Neural cell (in vitro differentiated cells): ENCODE data around the gene EPPIN. TPM values are rescaled to one million over a fixed set of nuclear protein-coding genes. Genes with fewer than 3 reads are reported as not detected.

ENCODE experiments used
- H2AFZ ChIP-seq: fragments of 200-600, 300-800 bp; sonication (generic), shearing (Covaris generic); 2 replicates; pipeline ENCODE4 v1.6.0; 2014; ENCODE audit warnings: low read depth, mild to moderate bottlenecking, antibody characterized with exemption, low read length, moderate library complexity
- H3F3A ChIP-seq: fragments of 200-600 bp; shearing (Covaris generic); 2 replicates; pipeline ENCODE4 v1.6.1; 2016; ENCODE audit warnings: mild to moderate bottlenecking, moderate library complexity, mixed read lengths, antibody characterized with exemption, low read length; ENCODE audit not compliant: insufficient read depth, poor library complexity, severe bottlenecking
- H3K27ac ChIP-seq: fragments of 200-600, 300-800 bp; sonication (generic), shearing (Covaris generic); 2 replicates; pipeline ENCODE4 v1.5.1; 2014; ENCODE audit warnings: mild to moderate bottlenecking, low read length, moderate library complexity
- H3K27me3 ChIP-seq: fragments of 300-800, 200-600 bp; sonication (generic), shearing (Covaris generic); 2 replicates; pipeline ENCODE4 v1.6.0; 2014; ENCODE audit warnings: mild to moderate bottlenecking, low read depth, low read length, moderate library complexity; ENCODE audit not compliant: insufficient read depth
- H3K36me3 ChIP-seq: fragments of 300-800, 200-600 bp; sonication (generic), shearing (Covaris generic); 2 replicates; pipeline ENCODE4 v1.5.1; 2014; ENCODE audit warnings: mild to moderate bottlenecking, antibody characterized with exemption, low read length, moderate library complexity; ENCODE audit not compliant: insufficient read depth
- H3K4me2 ChIP-seq: fragments of 300-800, 200-600 bp; sonication (generic), shearing (Covaris generic); 2 replicates; pipeline ENCODE4 v1.6.0; 2014; ENCODE audit warnings: mild to moderate bottlenecking, low read length
- H3K4me3 ChIP-seq: fragments of 300-800, 200-600 bp; sonication (generic), shearing (Covaris generic); 2 replicates; pipeline ENCODE4 v1.5.1; 2014; ENCODE audit warnings: mild to moderate bottlenecking, low read length, moderate library complexity
- H3K79me2 ChIP-seq: fragments of 200-600 bp; shearing (Covaris generic); replicated peaks from 2 replicates; pipeline ENCODE4 v1.6.0; 2014; ENCODE audit warnings: mild to moderate bottlenecking, low read length, moderate library complexity; ENCODE audit not compliant: insufficient read depth
- H3K9ac ChIP-seq: fragments of 300-800, 200-600 bp; sonication (generic), shearing (Covaris generic); 2 replicates; pipeline ENCODE4 v1.6.1; 2016; ENCODE audit warnings: mild to moderate bottlenecking, low read length, mixed read lengths
- H3K9me2 ChIP-seq: fragments of 200-600 bp; shearing (Covaris generic); 2 replicates; pipeline ENCODE4 v1.6.1; 2016; ENCODE audit warnings: mild to moderate bottlenecking, low read length, mixed read lengths; ENCODE audit not compliant: insufficient read depth
- H3K9me3 ChIP-seq: fragments of 200-600, 300-800 bp; sonication (generic), shearing (Covaris generic); 2 replicates; pipeline ENCODE4 v1.6.1; 2016; ENCODE audit warnings: mild to moderate bottlenecking, mixed run types, low read length, moderate library complexity, mixed read lengths
- H4K20me1 ChIP-seq: fragments of 200-600 bp; shearing (Covaris generic); 2 replicates; pipeline ENCODE4 v1.6.1; 2016; ENCODE audit warnings: mild to moderate bottlenecking, mixed run types; ENCODE audit not compliant: insufficient read depth
- CTCF ChIP-seq: fragments of 450-650 bp; IDR thresholded peaks from 2 replicates; pipeline ENCODE4 v1.5.1; 2014; ENCODE audit warnings: antibody characterized with exemption, mild to moderate bottlenecking, moderate library complexity; ENCODE audit not compliant: poor library complexity, severe bottlenecking
- EP300 ChIP-seq: fragments of 450-650 bp; conservative IDR thresholded peaks from 2 replicates; pipeline ENCODE4 v1.6.1; 2014; ENCODE audit warnings: antibody characterized with exemption, mild to moderate bottlenecking, moderate library complexity; ENCODE audit not compliant: poor library complexity, severe bottlenecking
- EZH2 ChIP-seq: fragments of 200-600, 300-800 bp; shearing (Covaris generic), sonication (generic); IDR thresholded peaks from 2 replicates; pipeline ENCODE4 v1.6.1; 2014; ENCODE audit warnings: antibody characterized with exemption, low read length, borderline replicate concordance, mild to moderate bottlenecking; ENCODE audit not compliant: insufficient read depth, poor library complexity, severe bottlenecking
- MXI1 ChIP-seq: fragments of 450-650 bp; conservative IDR thresholded peaks from 2 replicates; pipeline ENCODE4 v1.6.1; 2014; ENCODE audit warnings: antibody characterized with exemption, mild to moderate bottlenecking; ENCODE audit not compliant: poor library complexity, severe bottlenecking
- POLR2AphosphoS5 ChIP-seq: IDR thresholded peaks from 2 replicates; pipeline ENCODE4 v1.6.1; 2012
- RAD21 ChIP-seq: fragments of 450-650 bp; conservative IDR thresholded peaks from 2 replicates; pipeline ENCODE4 v1.6.1; 2014; ENCODE audit warnings: antibody characterized with exemption, mild to moderate bottlenecking, moderate library complexity
- REST ChIP-seq: IDR thresholded peaks from 2 replicates; pipeline ENCODE4 v1.6.1; 2012; ENCODE audit warnings: borderline replicate concordance
- SMC3 ChIP-seq: fragments of 450-650 bp; conservative IDR thresholded peaks from 2 replicates; pipeline ENCODE4 v1.6.1; 2014; ENCODE audit warnings: antibody characterized with exemption, mild to moderate bottlenecking, moderate library complexity; ENCODE audit not compliant: poor library complexity
- TAF1 ChIP-seq: IDR thresholded peaks from 2 replicates; pipeline ENCODE4 v1.6.1; 2012; ENCODE audit warnings: low read depth
- polyA plus RNA-seq: library from polyadenylated mRNA; depleted of rRNA; stranded (reverse); fragments of >200 nt; gene quantifications from 2 replicates; pipeline ENCODE4 v1.2.3, GENCODE V29; 2014

EPPIN gene
- polyA plus RNA-seq, 1 donor from 2014 or later, result not detected

GRCh38 chr20:45552456-45552855 lies 5.3 kb upstream of the EPPIN start:
- no peak for TF ChIP-seq MXI1
- no peak for TF ChIP-seq EZH2
- TF ChIP-seq SMC3, result no peak
- TF ChIP-seq RAD21, result no peak
- Histone ChIP-seq H3K79me2 (no peaks in the 10 kb centered on the region), H3K27me3 (no peaks in the 10 kb centered on the region), H3K27ac (no peak overlapping the region), H3K9ac (no peak overlapping the region), H3K4me2 (no peak overlapping the region), H3K4me3 (no peak overlapping the region), H4K20me1 (no peaks in the 10 kb centered on the region), H3K36me3 (no peaks in the 10 kb centered on the region), H3F3A (no peaks in the 10 kb centered on the region), H3K9me2 (no peaks in the 10 kb centered on the region), H3K9me3 (no peaks in the 10 kb centered on the region), H2AFZ (no peak overlapping the region)

- no peak overlapping the region for H3K4me2 ChIP-seq
- H3K9me3 ChIP-seq, result no peaks in the 10 kb centered on the region
- H3K9me2 ChIP-seq, result no peaks in the 10 kb centered on the region
- H3K27ac ChIP-seq, result no peak overlapping the region
- H3K27me3 ChIP-seq, result no peaks in the 10 kb centered on the region
- H2AFZ ChIP-seq, result no peak overlapping the region
- no peak overlapping the region for H3K4me3 ChIP-seq
- no peaks in the 10 kb centered on the region for H3K79me2 ChIP-seq
- H3K9ac ChIP-seq, result no peak overlapping the region
- H3K36me3 ChIP-seq, result no peaks in the 10 kb centered on the region
- no peaks in the 10 kb centered on the region for H4K20me1 ChIP-seq
- no peaks in the 10 kb centered on the region for H3F3A ChIP-seq
- TF ChIP-seq RAD21 (no peak), TAF1 (no peak), MXI1 (no peak)
These were observed 3.6 kb upstream of the EPPIN start for GRCh38 chr20:45550765-45551164.

GRCh38 chr20:45548410-45548809 lies 1.2 kb upstream of the EPPIN start:
- Histone ChIP-seq H4K20me1 (no peaks in the 10 kb centered on the region), H3K4me3 (no peak overlapping the region), H3K4me2 (no peak overlapping the region), H3F3A (no peaks in the 10 kb centered on the region), H3K79me2 (no peaks in the 10 kb centered on the region), H3K9me3 (no peaks in the 10 kb centered on the region), H3K9me2 (no peaks in the 10 kb centered on the region), H3K36me3 (no peaks in the 10 kb centered on the region), H3K9ac (no peak overlapping the region), H3K27ac (no peak overlapping the region), H3K27me3 (no peaks in the 10 kb centered on the region), H2AFZ (no peak overlapping the region)
- TF ChIP-seq TAF1, result no peak

- no peaks in the 10 kb centered on the region for H4K20me1 ChIP-seq
- H3K4me3 ChIP-seq, result no peak overlapping the region
- H3K9ac ChIP-seq, result no peak overlapping the region
- H3K9me3 ChIP-seq, result no peaks in the 10 kb centered on the region
- no peaks in the 10 kb centered on the region for H3K27me3 ChIP-seq
- no peaks in the 10 kb centered on the region for H3F3A ChIP-seq
- no peaks in the 10 kb centered on the region for H3K36me3 ChIP-seq
- no peak overlapping the region for H3K4me2 ChIP-seq
- TF ChIP-seq EP300 (no peak), SMC3 (peak; percentile 44), RAD21 (peak; percentile 56), POLR2AphosphoS5 (no peak), REST (no peak), CTCF (peak; percentile 55)
- H3K79me2 ChIP-seq, result no peaks in the 10 kb centered on the region
- no peaks in the 10 kb centered on the region for H3K9me2 ChIP-seq
- H3K27ac ChIP-seq, result no peak overlapping the region
- H2AFZ ChIP-seq, result no peak overlapping the region
These were observed 1.3 kb downstream of the EPPIN start for GRCh38 chr20:45545754-45546453.
